ENCODE data around the gene STARD7.
A peak's percentile ranks its signal among the peaks of the same experiment; 100 is the strongest.

STARD7 gene

DNA sequence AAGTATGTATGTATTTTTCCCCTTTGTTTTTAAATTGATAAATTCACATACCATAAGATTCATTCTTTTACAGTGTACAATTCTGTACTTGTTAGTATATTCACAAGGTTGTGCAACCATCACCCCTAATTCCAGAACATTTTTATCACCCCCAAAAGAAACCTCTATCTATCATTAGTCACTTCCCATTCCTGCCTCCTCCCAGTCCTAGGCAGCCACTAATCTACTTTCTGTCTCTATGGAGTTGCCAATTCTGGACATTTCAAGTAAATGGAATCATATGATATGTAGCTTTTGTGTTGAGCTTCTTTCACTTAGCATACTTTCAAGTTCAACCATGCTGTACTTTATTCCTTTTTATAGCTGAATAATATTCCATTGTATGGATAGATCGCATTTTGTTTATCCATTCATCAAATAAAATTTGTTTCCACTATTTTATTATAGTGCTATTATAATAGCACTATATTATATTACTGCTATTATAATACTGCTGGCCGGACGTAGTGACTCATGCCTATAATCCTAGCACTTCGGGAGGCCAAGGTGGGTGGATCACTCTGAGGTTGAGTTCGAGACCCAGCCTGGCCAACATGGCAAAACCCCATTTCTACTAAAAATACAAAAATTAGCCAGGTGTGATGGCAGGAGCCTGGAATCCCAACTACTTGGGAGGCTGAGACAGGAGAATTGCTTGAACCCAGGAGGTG lies 10.9 kb downstream of the STARD7 start:
- DNase-seq (ENCODE audit: low spot score): no peak

GRCh38 chr2:96195410-96196066 lies 13.1 kb downstream of the STARD7 start:
- peak; percentile 28 for DNase-seq (ENCODE audit: low spot score)

GRCh38 chr2:96191937-96192670 lies 16.5 kb downstream of the STARD7 start:
- no peak for DNase-seq (ENCODE audit: low spot score)

- DNase-seq (ENCODE audit: low spot score): no peak
Measured at GRCh38 chr2:96188821-96189526, 19.7 kb downstream of the STARD7 start.

- no peak for DNase-seq (ENCODE audit: low spot score)
Measured at GRCh38 chr2:96186562-96186961, 22.1 kb downstream of the STARD7 start.

DNA sequence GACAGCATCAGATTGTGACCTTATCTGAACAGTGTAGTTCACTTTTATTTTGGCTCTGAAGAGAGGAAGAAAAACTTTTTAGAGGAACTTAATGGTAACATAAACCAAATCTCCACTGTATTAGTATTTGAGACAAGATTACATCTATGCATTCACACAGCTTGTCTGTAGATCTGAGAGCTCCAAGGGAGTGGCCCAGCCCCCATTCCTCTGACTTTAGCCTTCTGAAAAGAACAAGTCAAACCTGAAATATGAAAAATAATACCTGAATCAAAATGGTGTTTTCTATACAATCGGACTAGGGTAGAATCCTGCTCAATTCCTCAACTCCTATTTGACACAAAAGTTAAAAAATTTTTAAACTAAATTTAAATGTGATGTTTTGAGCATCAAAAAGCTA lies 23.1 kb downstream of the STARD7 start:
- DNase-seq (ENCODE audit: low spot score): no peak

DNA sequence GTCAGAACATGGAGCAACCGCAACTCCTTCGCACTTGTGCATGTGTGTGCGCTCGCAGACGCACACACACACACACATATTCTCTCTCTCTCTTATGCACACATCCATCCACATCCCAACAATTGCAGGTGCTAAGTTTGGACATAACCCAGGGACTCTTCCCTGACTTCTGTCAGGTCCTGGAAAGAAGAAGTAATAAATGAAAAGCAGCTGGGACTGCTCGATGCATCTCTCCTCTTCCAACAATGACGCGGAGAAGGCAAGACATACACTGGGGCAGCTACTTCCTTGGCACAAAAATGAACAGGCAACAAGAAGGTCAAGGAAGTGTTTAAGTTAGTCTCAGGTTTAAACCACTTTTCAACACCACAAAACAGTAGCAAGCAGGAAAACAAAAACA lies 23.6 kb downstream of the STARD7 start:
- no peak for DNase-seq (ENCODE audit: low spot score)

- no peak for DNase-seq (ENCODE audit: low spot score)
Measured at GRCh38 chr2:96184188-96184587, 24.4 kb downstream of the STARD7 start.

- DNase-seq (ENCODE audit: low spot score): no peak
Measured at GRCh38 chr2:96181529-96181928, 27.1 kb downstream of the STARD7 start.

GRCh38 chr2:96180521-96180920 lies 28.1 kb downstream of the STARD7 start:
- no peak for DNase-seq (ENCODE audit: low spot score)

- DNase-seq (ENCODE audit: low spot score): no peak
Measured at GRCh38 chr2:96180002-96180401, 28.6 kb downstream of the STARD7 start.

GRCh38 chr2:96176661-96177060 lies 32.0 kb downstream of the STARD7 start:
- DNase-seq (ENCODE audit: low spot score): no peak

- no peak for DNase-seq (ENCODE audit: low spot score)
Measured at GRCh38 chr2:96175951-96176350, 32.7 kb downstream of the STARD7 start.

DNA sequence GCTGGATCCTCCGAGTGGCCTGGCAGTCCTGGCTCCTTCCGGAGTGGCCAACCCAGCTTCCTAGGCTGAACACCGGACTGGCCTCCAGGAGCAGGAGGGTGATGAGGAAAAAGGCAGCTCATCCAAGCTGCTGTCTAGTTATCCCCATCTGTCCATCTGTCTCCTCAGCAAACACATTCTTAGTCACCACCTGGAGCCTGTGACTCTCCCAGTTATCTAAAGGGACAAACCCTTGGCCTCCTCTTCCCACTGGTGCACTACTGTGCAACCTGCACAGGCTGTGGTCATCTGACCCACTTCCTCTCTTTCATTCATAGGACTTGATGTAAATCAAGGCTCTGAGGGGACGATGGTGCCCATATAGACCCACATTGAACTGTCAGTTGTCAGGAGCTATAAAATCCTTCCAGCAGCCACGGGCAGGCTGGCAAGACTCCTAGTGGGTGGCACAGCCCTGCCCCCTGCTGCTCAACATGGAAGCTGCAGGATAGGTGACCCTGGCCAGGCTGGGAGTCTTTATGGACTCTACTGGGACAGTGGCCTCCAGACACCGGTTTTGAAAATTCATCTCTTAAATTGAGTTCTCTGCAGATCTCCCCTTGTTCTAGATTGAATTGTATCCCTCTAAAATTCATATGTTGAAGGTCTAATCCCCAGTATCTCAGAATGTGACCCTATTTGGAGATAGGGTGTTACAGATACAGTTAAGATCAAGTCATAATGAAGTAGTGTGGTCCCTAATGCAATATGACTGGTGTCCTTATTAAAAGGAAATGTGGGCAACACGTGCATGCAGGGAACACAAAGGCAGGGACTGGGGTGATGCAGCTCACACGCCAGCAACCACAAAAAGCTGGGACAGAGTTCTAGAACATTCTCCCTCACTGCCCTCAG lies 34.1 kb downstream of the STARD7 start:
- DNase-seq (ENCODE audit: low spot score): peak; percentile 70

DNA sequence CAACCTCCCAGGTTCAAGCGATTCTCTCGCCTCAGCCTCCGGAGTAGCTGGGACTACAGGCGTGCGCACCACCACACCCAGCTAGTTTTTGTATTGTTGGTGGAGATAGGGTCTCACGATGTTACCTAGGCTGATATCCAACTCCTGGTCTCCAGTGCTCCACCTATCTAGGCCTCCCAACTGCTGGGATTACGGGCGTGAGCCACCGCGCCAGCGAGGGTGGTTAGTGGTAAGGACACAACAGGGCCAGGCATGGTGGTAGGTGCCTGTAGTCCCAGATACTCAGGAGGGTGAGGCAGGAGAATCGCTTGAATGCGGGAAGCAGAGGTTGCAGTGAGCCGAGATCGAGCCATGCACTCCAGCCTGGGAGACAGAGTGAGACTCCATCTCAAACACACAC lies 36.8 kb downstream of the STARD7 start:
- no peak for DNase-seq (ENCODE audit: low spot score)

- no peak for DNase-seq (ENCODE audit: low spot score)
Measured at GRCh38 chr2:96170626-96171025, 38.0 kb downstream of the STARD7 start.

DNA sequence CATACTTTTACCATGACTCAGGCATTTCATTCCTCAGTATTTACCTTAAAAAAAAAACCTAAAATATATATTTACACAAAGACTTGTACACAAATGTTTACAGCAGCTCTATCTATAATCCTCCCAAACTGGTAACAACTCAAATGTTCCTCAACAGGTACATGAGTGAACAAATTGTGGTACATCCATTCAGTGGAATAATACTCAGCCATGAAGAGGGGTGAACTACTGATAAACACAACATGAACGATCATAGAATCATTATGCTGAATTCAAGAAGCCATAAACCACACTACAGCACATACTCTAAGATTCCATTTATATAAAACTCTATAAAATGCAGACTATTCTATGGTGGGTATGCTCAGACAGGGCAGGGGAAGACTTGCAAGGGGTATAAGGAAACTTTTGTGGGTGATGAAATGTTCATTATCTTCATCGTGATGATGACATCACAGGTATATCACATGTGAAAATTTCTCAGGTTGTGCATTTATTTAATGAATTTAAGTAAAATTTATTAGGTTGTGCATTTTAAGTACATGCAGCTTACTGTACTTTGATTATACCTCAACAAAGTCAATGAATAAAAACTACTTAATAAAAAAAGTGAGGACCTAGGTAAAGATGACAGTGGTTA lies 38.6 kb downstream of the STARD7 start:
- no peak for DNase-seq (ENCODE audit: low spot score)

- no peak for DNase-seq (ENCODE audit: low spot score)
Measured at GRCh38 chr2:96167407-96168013, 41.1 kb downstream of the STARD7 start.

GRCh38 chr2:96164459-96165184 lies 44.0 kb downstream of the STARD7 start:
- DNase-seq (ENCODE audit: low spot score): no peak

Data from hematopoietic multipotent progenitor cell treated with erythropoietin and hydrocortisone succinate and interleukin-3 and kit ligand, for 15 days (in vitro differentiated cells).